Adrenal gland (tissue), 12 donors: Measurements from ENCODE around the gene SLC12A9. TPM values are rescaled to one million over a fixed set of nuclear protein-coding genes. Genes with fewer than 3 reads are reported as not detected.
A peak's percentile ranks its signal among the peaks of the same experiment; 100 is the strongest.

ENCODE experiments used
- DNase-seq, 7 donors: peaks; one replicate each; pipeline ENCODE4 v3.0.0-alpha.2; 2019 to 2020
- H3K27ac ChIP-seq, 5 donors: fragments of 200-600 bp; sonication (generic) in 4 of 5; 1 replicate in 3 of 5; 2 replicates in 2 of 5; pipeline versions ENCODE4 v1.5.1 to v1.8.0; 2016 to 2020; ENCODE audit warnings: mild to moderate bottlenecking in 1 of 5
- H3K27me3 ChIP-seq: fragments of 200-600 bp; 2 replicates; pipeline ENCODE4 v1.8.0; 2021
- H3K36me3 ChIP-seq, 2 donors: fragments of 200-600 bp; replicated peaks in 1 of 2; 1 replicate in 1 of 2; 2 replicates in 1 of 2; pipeline versions ENCODE4 v1.5.1 to v1.8.0; 2018 to 2022
- H3K4me1 ChIP-seq, 2 donors: fragments of 200-600 bp; replicated peaks in 1 of 2; 1 replicate in 1 of 2; 2 replicates in 1 of 2; pipeline versions ENCODE4 v1.5.1 to v1.8.0; 2018 to 2021
- H3K4me3 ChIP-seq, 4 donors: fragments of 200-600 bp; sonication (generic) in 3 of 4; one replicate each; pipeline ENCODE4 v1.5.1; 2016 to 2018
- H3K9me3 ChIP-seq, 3 donors: fragments of 200-600 bp; sonication (generic) in 1 of 3; replicated peaks in 1 of 3; 1 replicate in 2 of 3; 2 replicates in 1 of 3; pipeline versions ENCODE4 v1.5.1 to v1.8.0; 2016 to 2021
- CTCF ChIP-seq, 6 experiments: fragments of 450-650 bp in 4 of 6; fragments of 200-600 bp in 2 of 6; sonication (generic) in 1 of 6; IDR thresholded peaks; 1 replicate in 5 of 6; 2 replicates in 1 of 6; pipeline versions ENCODE4 v1.5.1 to v1.8.0; 2016 to 2021; ENCODE audit warnings: antibody characterized with exemption in 6 of 6, mild to moderate bottlenecking in 2 of 6, moderate library complexity in 1 of 6
- POLR2A ChIP-seq, 2 donors: fragments of 450-650 bp; IDR thresholded peaks; one replicate each; pipeline ENCODE4 v1.6.1; 2017; ENCODE audit warnings: antibody characterized with exemption in 2 of 2, mild to moderate bottlenecking in 2 of 2, moderate library complexity in 1 of 2
- WGBS, 4 donors: extraction: QIAGEN DNeasy Blood & Tissue Kit in 2 of 4; methylation state at CpG; one replicate each; pipeline versions ENCODE4 v1.1.5 to v1.1.7; 2013 to 2017; 5-methylcytosine and 5-hydroxymethylcytosine counted together
- intact Hi-C, 2 donors: fragments of 100-400 bp; cut with DNase I; formaldehyde crosslinking; loops; one replicate each; pipeline versions ENCODE4 v1.14.1 to v1.15.0; 2022 to 2023
- polyA plus RNA-seq, 3 donors: library from polyadenylated mRNA; stranded (reverse); fragments of 200-250 nt in 2 of 3; fragments of 350-450 nt in 1 of 3; fragmentation: Illumina TruSeq in 1 of 3; extraction: RNeasy Lipid Tissue Mini Kit (QIAGEN cat#74804) in 1 of 3; gene quantifications; one replicate each; pipeline ENCODE4 v1.2.3, GENCODE V29; 2013 to 2014
- total RNA-seq, 9 donors: library from RNA; depleted of rRNA in 4 of 9; stranded (reverse); fragments of >200 nt in 4 of 9; fragments of 120-200 nt in 1 of 9; fragmentation: NEBNext Ultra II Directional in 1 of 9; extraction: Animal tissue kit (Norgen Biotek cat#: 25700) in 1 of 9; gene quantifications; one replicate each; pipeline versions ENCODE4 v1.1.0 to v1.2.4, GENCODE V29; 2013 to 2023
- donor health status: healthy with polysubstance abuse.
- donor health status: Bipolar disorder and iron deficiency.
- donor health status: DM: yes; HTN: yes; CAD: no.
- donor health status: DM: no; HTN: no; CAD: no.
- donor health status: DM: no; HTN: no; CAD: no.
- donor health status: DM: yes; HTN: yes; CAD: no.

SLC12A9 gene
- total and polyA plus RNA-seq, 12 donors = 6.1 to 60.3 (median 20.2) TPM

- WGBS, 4 donors = 25 to 45% (median 39%) methylated on average over 4 to 5 of the region's 5 CpGs
- TF ChIP-seq POLR2A (IDR thresholded peaks at IDR 0.05) (no peak), CTCF (IDR thresholded peaks at IDR 0.05) (no peak)
- peaks cover 23 to 25% of the 10 kb centered on the region in 2 donors for H3K4me1 ChIP-seq
- no peaks in the 10 kb centered on the region for H3K9me3 ChIP-seq
- DNase-seq = no peak
- H3K4me3 ChIP-seq = peak overlapping the region in 2 of 4 donors; percentile 94 to 97
- peak overlapping the region; percentile 82 to 99 (median 96) for H3K27ac ChIP-seq
- H3K27me3 ChIP-seq = no peaks in the 10 kb centered on the region
- intact Hi-C loops = no loop called here
- peaks cover 0 to 18% of the 10 kb centered on the region in 2 donors for H3K36me3 ChIP-seq
Observed at GRCh38 chr7:100866729-100867039, 14.2 kb downstream of the SLC12A9 start.

GRCh38 chr7:100867040-100867775 is 14.7 kb downstream of the SLC12A9 start, which contains the start of gene TRIP6:
Gene TRIP6, plus strand, starts transcription at chr7:100867387. Its CDS starts 111 bp downstream, at chr7:100867498.
- H3K4me3 ChIP-seq = peak within 1 kb of the TSS; percentile 43 to 97 (median 86)
- WGBS, 4 donors = 0 to 1% (median 1%) methylated on average over 20 to 42 of the region's 42 CpGs
- H3K36me3 ChIP-seq = peaks cover 0 to 23% of the 10 kb centered on the region in 2 donors
- H3K9me3 ChIP-seq = no peaks in the 10 kb centered on the region
- peak; percentile 91 to 95 (median 95) for DNase-seq
- H3K4me1 ChIP-seq = peaks cover 23 to 25% of the 10 kb centered on the region in 2 donors
- peak in 1 of 2 donors; percentile 61 for TF ChIP-seq POLR2A (IDR thresholded peaks at IDR 0.05)
- no peak for TF ChIP-seq CTCF (IDR thresholded peaks at IDR 0.05)
- H3K27ac ChIP-seq = peak within 1 kb of the TSS; percentile 82 to 99 (median 96)
- no peaks in the 10 kb centered on the region for H3K27me3 ChIP-seq
- intact Hi-C loops = no loop called here

- intact Hi-C loops = no loop called here
- Histone ChIP-seq H3K27ac (peak overlapping the region; percentile 82 to 99 (median 96)), H3K4me3 (peak overlapping the region; percentile 43 to 97 (median 86)), H3K4me1 (peaks cover 23 to 25% of the 10 kb centered on the region in 2 donors), H3K9me3 (no peaks in the 10 kb centered on the region), H3K27me3 (no peaks in the 10 kb centered on the region), H3K36me3 (peaks cover 0 to 28% of the 10 kb centered on the region in 2 donors)
- WGBS, 4 donors = 22 to 35% (median 27%) methylated on average over 17 to 27 of the region's 27 CpGs
- no peak for DNase-seq
- TF ChIP-seq POLR2A (IDR thresholded peaks at IDR 0.05) (no peak), CTCF (IDR thresholded peaks at IDR 0.05) (no peak)
Observed at GRCh38 chr7:100867776-100868485, 15.4 kb downstream of the SLC12A9 start.

GRCh38 chr7:100873599-100874299 is 21.2 kb downstream of the SLC12A9 start:
- Histone ChIP-seq H3K27me3 (no peaks in the 10 kb centered on the region), H3K27ac (peak overlapping the region in 4 of 5 donors; percentile 90 to 94 (median 93)), H3K4me1 (peaks cover 16 to 35% of the 10 kb centered on the region in 2 donors), H3K4me3 (peak overlapping the region in 1 of 4 donors; percentile 96), H3K9me3 (no peaks in the 10 kb centered on the region), H3K36me3 (peaks cover 0 to 53% of the 10 kb centered on the region in 2 donors)
- DNase-seq = no peak
- 80 to 91% (median 87%) methylated on average over 6 to 10 of the region's 10 CpGs for WGBS, 4 donors
- intact Hi-C loops = no loop called here
- TF ChIP-seq CTCF (IDR thresholded peaks at IDR 0.05) (no peak), POLR2A (IDR thresholded peaks at IDR 0.05) (no peak)
